Measurements from ENCODE around the gene ZFYVE28.

ZFYVE28 gene

GRCh38 chr4:2318885-2319284 lies 99.6 kb downstream of the ZFYVE28 start:
- no peaks in the 10 kb centered on the region for H4K20me1 ChIP-seq (ENCODE audit: control insufficient read depth, insufficient read depth, low read depth, low read length)
- H3K4me3 ChIP-seq (ENCODE audit: low read length) = no peak overlapping the region
- no peak overlapping the region for H3K27ac ChIP-seq (ENCODE audit: low read depth, low read length)
- H3K4me2 ChIP-seq (ENCODE audit: low read length) = no peak overlapping the region
- no peaks in the 10 kb centered on the region for H3K4me1 ChIP-seq (ENCODE audit: control insufficient read depth, low read length)
- H3K9me3 ChIP-seq (ENCODE audit: control insufficient read depth, insufficient read depth, low read length) = no peaks in the 10 kb centered on the region
- no peaks in the 10 kb centered on the region for H3K27me3 ChIP-seq (ENCODE audit: control insufficient read depth, low read length)
- H3K79me2 ChIP-seq (ENCODE audit: control insufficient read depth, low read length) = no peaks in the 10 kb centered on the region
- TF ChIP-seq, protein P1, sequence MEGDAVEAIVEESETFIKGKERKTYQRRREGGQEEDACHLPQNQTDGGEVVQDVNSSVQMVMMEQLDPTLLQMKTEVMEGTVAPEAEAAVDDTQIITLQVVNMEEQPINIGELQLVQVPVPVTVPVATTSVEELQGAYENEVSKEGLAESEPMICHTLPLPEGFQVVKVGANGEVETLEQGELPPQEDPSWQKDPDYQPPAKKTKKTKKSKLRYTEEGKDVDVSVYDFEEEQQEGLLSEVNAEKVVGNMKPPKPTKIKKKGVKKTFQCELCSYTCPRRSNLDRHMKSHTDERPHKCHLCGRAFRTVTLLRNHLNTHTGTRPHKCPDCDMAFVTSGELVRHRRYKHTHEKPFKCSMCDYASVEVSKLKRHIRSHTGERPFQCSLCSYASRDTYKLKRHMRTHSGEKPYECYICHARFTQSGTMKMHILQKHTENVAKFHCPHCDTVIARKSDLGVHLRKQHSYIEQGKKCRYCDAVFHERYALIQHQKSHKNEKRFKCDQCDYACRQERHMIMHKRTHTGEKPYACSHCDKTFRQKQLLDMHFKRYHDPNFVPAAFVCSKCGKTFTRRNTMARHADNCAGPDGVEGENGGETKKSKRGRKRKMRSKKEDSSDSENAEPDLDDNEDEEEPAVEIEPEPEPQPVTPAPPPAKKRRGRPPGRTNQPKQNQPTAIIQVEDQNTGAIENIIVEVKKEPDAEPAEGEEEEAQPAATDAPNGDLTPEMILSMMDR (IDR thresholded peaks at IDR 0.05; ENCODE audit: low read depth, low read length, poor library complexity, severe bottlenecking) = no peak
- no peak for TF ChIP-seq EZH2phosphoT487 (IDR thresholded peaks at IDR 0.05; ENCODE audit: borderline replicate concordance, low read length)
- H3K36me3 ChIP-seq (ENCODE audit: control insufficient read depth, low read length) = no peaks in the 10 kb centered on the region
- no peaks in the 10 kb centered on the region for H3F3A ChIP-seq (ENCODE audit: control insufficient read depth, insufficient read depth)
- H3K9me2 ChIP-seq (replicated peaks; ENCODE audit: control insufficient read depth, low read length) = no peaks in the 10 kb centered on the region

GRCh38 chr4:2318476-2318875 lies 100.0 kb downstream of the ZFYVE28 start:
- TF ChIP-seq, protein P1 (IDR thresholded peaks at IDR 0.05; ENCODE audit: low read depth, low read length, poor library complexity, severe bottlenecking) = no peak
- TF ChIP-seq EZH2phosphoT487 (IDR thresholded peaks at IDR 0.05; ENCODE audit: borderline replicate concordance, low read length) = no peak
- H4K20me1 ChIP-seq (ENCODE audit: control insufficient read depth, insufficient read depth, low read depth, low read length) = no peaks in the 10 kb centered on the region
- H3K9me2 ChIP-seq (replicated peaks; ENCODE audit: control insufficient read depth, low read length) = no peaks in the 10 kb centered on the region
- no peaks in the 10 kb centered on the region for H3K79me2 ChIP-seq (ENCODE audit: control insufficient read depth, low read length)
- no peaks in the 10 kb centered on the region for H3F3A ChIP-seq (ENCODE audit: control insufficient read depth, insufficient read depth)
- H3K4me2 ChIP-seq (ENCODE audit: low read length) = no peak overlapping the region
- H3K36me3 ChIP-seq (ENCODE audit: control insufficient read depth, low read length) = no peaks in the 10 kb centered on the region
- H3K9me3 ChIP-seq (ENCODE audit: control insufficient read depth, insufficient read depth, low read length) = no peaks in the 10 kb centered on the region
- no peak overlapping the region for H3K27ac ChIP-seq (ENCODE audit: low read depth, low read length)
- no peaks in the 10 kb centered on the region for H3K27me3 ChIP-seq (ENCODE audit: control insufficient read depth, low read length)
- no peak overlapping the region for H3K4me3 ChIP-seq (ENCODE audit: low read length)
- no peaks in the 10 kb centered on the region for H3K4me1 ChIP-seq (ENCODE audit: control insufficient read depth, low read length)

GRCh38 chr4:2313366-2313765 lies 105.1 kb downstream of the ZFYVE28 start:
- TF ChIP-seq, protein P1 (IDR thresholded peaks at IDR 0.05; ENCODE audit: low read depth, low read length, poor library complexity, severe bottlenecking) = no peak
- no peak for TF ChIP-seq EZH2phosphoT487 (IDR thresholded peaks at IDR 0.05; ENCODE audit: borderline replicate concordance, low read length)
- Histone ChIP-seq H3F3A (ENCODE audit: control insufficient read depth, insufficient read depth) (no peaks in the 10 kb centered on the region), H3K9me3 (ENCODE audit: control insufficient read depth, insufficient read depth, low read length) (no peaks in the 10 kb centered on the region)

More at GRCh38 chr4:2313366-2313765, 105.1 kb downstream of the ZFYVE28 start:
- no peak overlapping the region for H3K4me2 ChIP-seq (ENCODE audit: low read length)
- no peaks in the 10 kb centered on the region for H3K79me2 ChIP-seq (ENCODE audit: control insufficient read depth, low read length)
- no peaks in the 10 kb centered on the region; the same call in 1 of the 2 replicates for H3K27me3 ChIP-seq (ENCODE audit: control insufficient read depth, low read length)
- no peak overlapping the region for H3K4me3 ChIP-seq (ENCODE audit: low read length)
- no peaks in the 10 kb centered on the region for H3K4me1 ChIP-seq (ENCODE audit: control insufficient read depth, low read length)
- H3K36me3 ChIP-seq (ENCODE audit: control insufficient read depth, low read length) = no peaks in the 10 kb centered on the region
- no peaks in the 10 kb centered on the region for H3K9me2 ChIP-seq (replicated peaks; ENCODE audit: control insufficient read depth, low read length)
- H3K27ac ChIP-seq (ENCODE audit: low read depth, low read length) = no peak overlapping the region
- H4K20me1 ChIP-seq (ENCODE audit: control insufficient read depth, insufficient read depth, low read depth, low read length) = no peaks in the 10 kb centered on the region
